Kidney tubule cell (primary cell): Measurements from ENCODE around the gene TMEM139.

Experiments used
- DNase-seq: peaks from one replicate; pipeline ENCODE4 v3.0.0-alpha.2; 2018; ENCODE audit warnings: low spot score

TMEM139 gene

GRCh38 chr7:143284591-143285469, at the start of gene TMEM139:
Gene TMEM139 (plus strand): TSS chr7:143284958. CDS start chr7:143285958, 1,000 bp downstream.
- DNase-seq: peak; percentile 79

GRCh38 chr7:143235561-143235960, 49.2 kb upstream of the TMEM139 start:
- no peak for DNase-seq

- DNase-seq: no peak
Measured at GRCh38 chr7:143236408-143236990, 48.3 kb upstream of the TMEM139 start.

GRCh38 chr7:143237366-143237765, 47.4 kb upstream of the TMEM139 start:
- DNase-seq: no peak

GRCh38 chr7:143238289-143238980, 46.3 kb upstream of the TMEM139 start:
- DNase-seq: no peak

- no peak for DNase-seq
Measured at GRCh38 chr7:143239813-143240212, 44.9 kb upstream of the TMEM139 start.

GRCh38 chr7:143240291-143241168, 44.2 kb upstream of the TMEM139 start:
- DNase-seq: peak; percentile 74

DNA sequence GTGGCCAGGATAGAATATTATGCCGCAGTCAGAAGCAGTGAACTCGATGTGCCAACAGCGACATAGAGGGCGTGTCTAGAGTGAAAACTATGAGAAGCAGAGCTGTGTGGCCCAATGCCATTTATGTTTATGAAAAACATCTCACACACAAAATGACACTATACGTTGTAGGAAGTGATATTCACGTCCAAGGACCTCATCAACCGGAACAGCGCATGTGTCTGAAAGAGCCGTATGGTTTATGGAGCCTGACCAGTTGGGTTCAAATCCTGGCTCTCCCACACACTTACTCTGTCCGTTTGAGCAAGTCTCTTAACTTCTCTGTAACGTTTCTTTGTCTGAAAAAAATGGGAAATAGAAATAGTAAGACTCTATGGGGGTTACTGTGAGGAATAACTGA, 42.5 kb upstream of the TMEM139 start:
- no peak for DNase-seq

DNA sequence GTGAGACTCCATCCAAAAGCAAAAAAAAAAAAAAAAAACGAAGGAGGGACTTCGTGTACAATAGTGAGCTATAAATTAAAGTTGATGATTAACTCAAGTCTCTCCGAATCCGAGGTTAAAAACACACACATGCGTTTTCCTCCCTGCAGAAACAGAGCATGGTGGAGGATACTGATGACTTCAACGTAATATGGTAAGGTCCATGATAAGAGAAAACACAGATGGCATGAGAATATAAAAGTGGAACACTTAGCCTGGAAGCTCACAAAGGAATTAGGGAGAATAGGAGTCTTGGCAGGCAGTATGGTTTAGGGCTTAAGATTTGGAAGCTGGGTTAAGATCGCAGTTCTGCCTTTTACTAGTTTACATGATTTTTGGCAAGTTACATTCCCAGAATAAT, 41.6 kb upstream of the TMEM139 start:
- DNase-seq: no peak

- DNase-seq: no peak
Measured at GRCh38 chr7:143243614-143244013, 41.1 kb upstream of the TMEM139 start.

DNA sequence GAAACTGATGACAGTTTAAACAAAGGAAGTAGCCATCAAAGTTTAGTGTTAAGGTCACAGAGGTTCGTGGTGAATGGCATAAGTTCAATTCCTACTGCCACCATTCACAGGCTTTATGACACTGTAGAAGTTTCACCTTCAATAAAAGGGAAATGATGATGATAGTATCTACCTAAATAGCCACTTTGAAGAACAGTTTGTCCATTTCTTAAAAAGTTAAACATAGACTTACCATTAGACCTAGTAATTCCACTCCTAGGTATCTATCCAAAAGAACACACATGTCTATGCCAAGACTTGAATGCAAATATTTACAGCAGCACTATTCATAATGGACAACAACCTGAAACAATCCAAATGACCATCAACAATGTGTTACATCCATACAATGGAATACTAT, 40.4 kb upstream of the TMEM139 start:
- no peak for DNase-seq

DNA sequence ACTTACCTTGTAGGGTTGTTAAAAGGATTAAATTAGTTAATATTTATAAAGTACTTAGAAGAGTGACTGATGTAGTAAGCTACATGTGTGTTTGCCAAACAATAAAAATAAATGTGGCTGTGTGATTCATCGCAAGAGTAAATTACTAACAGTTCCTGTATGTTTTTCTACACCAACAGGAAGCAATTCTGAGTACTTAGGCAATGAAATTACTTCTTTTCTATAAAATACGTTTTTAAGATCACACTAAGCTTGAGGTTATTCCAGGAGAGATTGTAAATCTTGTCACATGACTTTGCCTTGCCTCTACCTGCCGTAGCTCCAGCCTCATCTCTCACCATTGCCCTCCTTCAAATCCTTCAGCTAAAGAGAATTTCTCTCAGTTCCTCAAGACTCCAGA, 39.6 kb upstream of the TMEM139 start:
- peak; percentile 43 for DNase-seq

- DNase-seq: no peak
Measured at GRCh38 chr7:143247372-143247771, 37.4 kb upstream of the TMEM139 start.

- DNase-seq: peak; percentile 49
Measured at GRCh38 chr7:143248761-143249354, 35.9 kb upstream of the TMEM139 start.

GRCh38 chr7:143250199-143250598, 34.6 kb upstream of the TMEM139 start:
- DNase-seq: no peak

GRCh38 chr7:143250822-143251221, 33.9 kb upstream of the TMEM139 start:
- no peak for DNase-seq

DNA sequence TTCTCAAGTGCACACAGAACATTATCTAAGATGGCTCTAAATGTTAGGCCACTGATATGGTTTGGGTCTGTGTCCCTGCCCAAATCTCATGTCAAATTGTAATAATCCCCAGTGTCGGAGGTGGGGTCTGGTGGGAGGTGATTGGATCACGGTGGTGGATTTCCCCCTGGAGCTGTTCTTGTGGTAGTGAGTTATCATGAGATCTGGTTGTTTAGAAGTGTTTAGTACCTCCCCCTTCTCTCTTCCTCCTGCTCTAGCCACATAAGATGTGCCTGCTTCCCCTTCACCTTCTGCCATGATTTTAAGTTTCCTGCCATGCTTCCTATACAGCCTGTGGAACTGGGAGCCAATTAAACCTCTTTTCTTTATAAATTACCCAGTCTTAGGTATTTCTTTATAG, 32.8 kb upstream of the TMEM139 start:
- DNase-seq: no peak

DNA sequence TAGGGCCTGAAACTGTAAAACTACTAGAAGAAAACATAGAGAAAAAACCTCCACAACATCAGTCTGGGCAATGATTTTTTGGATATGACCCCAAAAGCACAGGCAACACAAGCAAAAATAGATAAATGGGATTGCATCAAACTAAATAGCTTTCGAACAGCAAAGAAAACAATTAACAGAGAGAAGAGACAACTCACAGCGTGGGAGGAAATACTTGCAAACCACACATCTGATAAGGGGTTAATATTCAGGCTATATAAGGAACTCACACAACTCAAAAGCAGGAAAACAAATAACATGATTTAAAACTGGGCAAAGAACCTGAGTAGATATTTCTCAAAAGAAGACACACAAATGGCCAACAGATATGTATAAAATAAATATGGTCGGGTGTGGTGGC, 29.2 kb upstream of the TMEM139 start:
- no peak for DNase-seq

DNA sequence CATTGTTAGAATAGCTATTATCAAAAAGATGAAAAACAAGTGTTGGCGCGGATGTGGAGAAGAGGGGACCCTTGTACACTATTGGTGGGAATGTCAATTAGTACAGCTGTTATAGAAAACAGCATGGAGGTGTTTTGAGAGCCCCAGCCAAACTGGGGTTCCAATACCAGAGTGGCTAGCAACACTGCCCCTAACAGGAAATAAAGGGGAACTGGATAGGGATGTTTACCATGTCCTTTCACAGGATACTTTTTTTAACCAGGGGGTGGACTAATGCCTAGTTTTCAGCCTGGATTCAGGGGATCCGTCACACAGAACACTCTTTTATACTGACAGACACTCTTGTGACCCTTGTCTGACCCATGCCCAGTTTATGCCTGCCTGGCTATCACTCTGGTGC, 28.4 kb upstream of the TMEM139 start:
- no peak for DNase-seq

- no peak for DNase-seq
Measured at GRCh38 chr7:143256932-143257331, 27.8 kb upstream of the TMEM139 start.

GRCh38 chr7:143257501-143257900, 27.3 kb upstream of the TMEM139 start:
- DNase-seq: no peak

- DNase-seq: no peak
Measured at GRCh38 chr7:143258831-143259230, 25.9 kb upstream of the TMEM139 start.
